HFFc6 (cell line): ENCODE measurements around the gene SETD2. TPM values are rescaled to one million over a fixed set of nuclear protein-coding genes. Genes with fewer than 3 reads are reported as not detected.
"Not testable (repeated sequence)": the region's sequence is repeated elsewhere in the genome, so short reads cannot be mapped to it uniquely, and the experiment has no call there.

Source experiments
- DNase-seq: peaks from one replicate; pipeline ENCODE4 v3.0.0-alpha.2; 2018
- H3K27ac Mint-ChIP-seq: 2 replicates; pipeline ENCODE4 v1.8.0; 2020; ENCODE audit warnings: mild to moderate bottlenecking, mixed read lengths
- H3K27me3 Mint-ChIP-seq: 2 replicates; pipeline ENCODE4 v1.8.0; 2021; ENCODE audit warnings: mild to moderate bottlenecking, moderate library complexity, mixed read lengths; ENCODE audit not compliant: insufficient read depth
- H3K36me3 Mint-ChIP-seq: 2 replicates; pipeline ENCODE4 v1.8.0; 2021; ENCODE audit warnings: low read depth, mixed read lengths
- H3K4me1 Mint-ChIP-seq: 2 replicates; pipeline ENCODE4 v1.8.0; 2020; ENCODE audit warnings: low read depth, mixed read lengths
- H3K4me3 Mint-ChIP-seq: 2 replicates; pipeline ENCODE4 v1.8.0; 2020; ENCODE audit warnings: mild to moderate bottlenecking, moderate library complexity, mixed read lengths
- H3K9me3 Mint-ChIP-seq: 2 replicates; pipeline ENCODE4 v1.8.0; 2020; ENCODE audit warnings: mild to moderate bottlenecking, mixed read lengths
- total RNA-seq, 6 experiments: library from RNA; stranded (reverse); fragmentation: NEBNext Ultra II Directional; extraction: Animal tissue kit (Norgen Biotek cat#: 25700); gene quantifications; 2 replicates in 1 of 6; 3 replicates in 5 of 6; pipeline ENCODE4 v1.2.3, GENCODE V29; 2021
- TF ChIP-seq, protein P1 (sequence below): fragments of 200-600 bp; sonication (generic); IDR thresholded peaks from 2 replicates; pipeline ENCODE4 v1.5.0; 2021; ENCODE audit warnings: antibody characterized with exemption, mild to moderate bottlenecking

The SETD2 gene
- total RNA-seq, 6 experiments from 2014 or later, result 26.7 to 33.7 (median 30.8) TPM

DNA sequence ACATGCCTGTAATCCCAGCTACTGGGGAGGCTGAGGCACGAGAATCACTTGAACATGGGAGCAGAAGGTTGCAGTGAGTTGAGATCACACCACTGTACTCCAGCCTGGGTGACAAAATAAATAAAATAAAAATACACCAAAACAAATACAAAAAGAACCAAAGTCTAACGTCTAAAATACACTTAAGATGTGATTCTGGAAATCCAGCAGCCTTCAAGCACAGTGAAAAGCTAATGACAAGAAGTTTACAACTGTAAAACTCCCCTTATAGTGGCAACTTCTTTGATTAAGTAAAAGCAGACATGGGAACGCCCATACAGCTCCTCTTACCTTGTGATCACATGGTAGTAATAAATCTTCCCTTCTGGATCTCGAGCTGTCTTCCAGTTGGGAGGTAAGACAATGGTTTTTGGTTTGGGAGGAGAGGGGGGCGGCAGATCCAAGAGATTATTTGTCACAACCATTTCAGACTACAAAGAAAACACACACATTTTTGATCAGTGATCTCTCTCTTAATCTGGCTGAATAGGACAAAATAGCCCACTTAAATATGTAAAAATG, 121.6 kb downstream of the SETD2 start:
- H3K9me3 Mint-ChIP-seq, result no peaks in the 10 kb centered on the region
- TF ChIP-seq, protein P1, sequence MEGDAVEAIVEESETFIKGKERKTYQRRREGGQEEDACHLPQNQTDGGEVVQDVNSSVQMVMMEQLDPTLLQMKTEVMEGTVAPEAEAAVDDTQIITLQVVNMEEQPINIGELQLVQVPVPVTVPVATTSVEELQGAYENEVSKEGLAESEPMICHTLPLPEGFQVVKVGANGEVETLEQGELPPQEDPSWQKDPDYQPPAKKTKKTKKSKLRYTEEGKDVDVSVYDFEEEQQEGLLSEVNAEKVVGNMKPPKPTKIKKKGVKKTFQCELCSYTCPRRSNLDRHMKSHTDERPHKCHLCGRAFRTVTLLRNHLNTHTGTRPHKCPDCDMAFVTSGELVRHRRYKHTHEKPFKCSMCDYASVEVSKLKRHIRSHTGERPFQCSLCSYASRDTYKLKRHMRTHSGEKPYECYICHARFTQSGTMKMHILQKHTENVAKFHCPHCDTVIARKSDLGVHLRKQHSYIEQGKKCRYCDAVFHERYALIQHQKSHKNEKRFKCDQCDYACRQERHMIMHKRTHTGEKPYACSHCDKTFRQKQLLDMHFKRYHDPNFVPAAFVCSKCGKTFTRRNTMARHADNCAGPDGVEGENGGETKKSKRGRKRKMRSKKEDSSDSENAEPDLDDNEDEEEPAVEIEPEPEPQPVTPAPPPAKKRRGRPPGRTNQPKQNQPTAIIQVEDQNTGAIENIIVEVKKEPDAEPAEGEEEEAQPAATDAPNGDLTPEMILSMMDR, result no peak
- H3K36me3 Mint-ChIP-seq, result peaks cover 31% of the 10 kb centered on the region
- H3K4me3 Mint-ChIP-seq, result no peak overlapping the region
- H3K27me3 Mint-ChIP-seq, result no peaks in the 10 kb centered on the region; the same call in 1 of the 2 replicates
- H3K4me1 Mint-ChIP-seq, result no peaks in the 10 kb centered on the region
- no peak overlapping the region for H3K27ac Mint-ChIP-seq
- no peak for DNase-seq

DNA sequence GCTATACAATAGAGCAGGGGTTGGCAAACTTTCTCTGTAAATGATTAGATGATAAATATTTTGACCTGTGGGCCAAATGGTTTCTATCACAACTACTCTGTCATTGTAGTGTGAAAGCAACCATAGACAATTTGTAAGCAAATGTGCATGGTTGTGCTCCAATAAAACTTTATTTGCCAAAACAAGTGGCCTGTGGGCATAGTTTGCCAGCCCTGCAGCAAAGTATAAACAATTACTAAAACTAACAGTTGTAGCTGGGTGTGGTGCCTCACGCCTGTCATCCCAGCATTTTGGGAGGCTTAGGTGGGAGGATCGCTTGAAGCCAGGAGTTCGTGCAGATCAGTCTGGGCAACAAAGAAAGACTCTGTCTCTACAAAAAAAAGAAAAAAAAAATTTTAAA, 122.8 kb downstream of the SETD2 start:
- H3K27me3 Mint-ChIP-seq, result no peaks in the 10 kb centered on the region; the same call in 1 of the 2 replicates
- peaks cover 37% of the 10 kb centered on the region for H3K36me3 Mint-ChIP-seq
- no peak overlapping the region for H3K4me3 Mint-ChIP-seq
- peaks cover 3% of the 10 kb centered on the region for H3K4me1 Mint-ChIP-seq
- no peaks in the 10 kb centered on the region for H3K9me3 Mint-ChIP-seq
- no peak overlapping the region for H3K27ac Mint-ChIP-seq
- TF ChIP-seq, protein P1, result no peak
- no peak for DNase-seq

DNA sequence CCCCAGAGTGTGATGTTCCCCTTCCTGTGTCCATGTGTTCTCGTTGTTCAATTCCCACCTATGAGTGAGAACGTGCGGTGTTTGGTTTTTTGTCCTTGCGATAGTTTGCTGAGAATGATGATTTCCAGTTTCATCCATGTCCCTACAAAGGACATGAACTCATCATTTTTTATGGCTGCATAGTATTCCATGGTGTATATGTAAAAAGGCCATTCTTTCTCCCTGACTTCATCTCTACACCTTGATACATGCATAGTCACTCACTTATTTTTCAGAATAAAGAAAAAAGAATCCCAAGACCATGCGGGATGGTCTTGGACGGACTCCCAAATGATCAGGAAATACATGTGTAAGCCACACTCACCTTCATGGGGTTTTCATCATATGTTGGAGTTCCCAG, 126.6 kb downstream of the SETD2 start:
- not testable (repeated sequence) for H3K27ac Mint-ChIP-seq, H3K9me3 Mint-ChIP-seq, H3K27me3 Mint-ChIP-seq, H3K4me3 Mint-ChIP-seq, DNase-seq
- H3K4me1 Mint-ChIP-seq, result peaks cover 13% of the 10 kb centered on the region
- H3K36me3 Mint-ChIP-seq, result peaks cover 51% of the 10 kb centered on the region

DNA sequence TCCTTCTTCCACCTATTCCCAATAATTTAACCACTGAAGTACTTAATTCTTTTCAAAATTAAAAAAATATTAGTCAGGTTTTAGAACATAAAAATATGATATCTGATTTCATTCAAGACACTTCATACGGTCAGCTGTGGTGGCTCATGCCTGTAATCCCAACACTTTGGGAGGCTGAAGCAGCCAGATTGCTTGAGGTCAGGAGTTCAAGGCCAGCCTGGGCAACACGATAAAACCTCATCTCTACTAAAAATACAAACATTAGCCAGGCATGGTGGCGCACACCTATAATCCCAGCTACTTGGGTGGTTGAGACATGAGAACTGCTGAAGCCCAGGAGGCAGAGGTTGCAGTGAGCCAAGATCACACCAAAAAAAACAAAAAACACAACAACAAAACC, 127.8 kb downstream of the SETD2 start:
- Mint-ChIP-seq H3K4me3 (no peak overlapping the region), H3K9me3 (no peaks in the 10 kb centered on the region), H3K36me3 (peaks cover 50% of the 10 kb centered on the region), H3K27me3 (peaks cover 1% of the 10 kb centered on the region), H3K27ac (peak overlapping the region; percentile 24; the same call in 1 of the 2 replicates), H3K4me1 (peaks cover 17% of the 10 kb centered on the region)
- DNase-seq, result no peak
- TF ChIP-seq, protein P1, result no peak

DNA sequence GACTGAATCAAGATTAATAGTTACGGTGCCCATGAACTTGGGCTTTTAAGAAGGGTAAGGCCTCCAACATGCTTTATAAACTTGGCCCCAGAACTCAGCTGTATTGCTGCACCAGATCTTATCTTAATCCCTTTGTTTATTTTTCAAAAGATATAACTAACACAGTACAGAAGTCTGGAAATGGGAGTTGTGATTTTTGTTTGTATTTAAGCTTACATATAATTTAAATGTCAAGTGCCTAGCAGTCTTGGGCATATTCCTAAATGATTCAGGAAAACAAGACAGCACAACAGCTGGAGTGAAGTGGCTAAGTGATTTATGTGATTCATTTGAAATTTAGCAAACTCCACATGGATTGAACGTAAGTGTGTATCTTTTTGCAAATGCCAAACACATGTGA, 128.3 kb downstream of the SETD2 start:
- H3K4me1 Mint-ChIP-seq, result peaks cover 22% of the 10 kb centered on the region
- H3K9me3 Mint-ChIP-seq, result no peaks in the 10 kb centered on the region
- no peak for DNase-seq
- peaks cover 1% of the 10 kb centered on the region for H3K27me3 Mint-ChIP-seq
- H3K36me3 Mint-ChIP-seq, result peaks cover 49% of the 10 kb centered on the region
- TF ChIP-seq, protein P1, result no peak
- peak overlapping the region; percentile 31; the same call in 1 of the 2 replicates for H3K27ac Mint-ChIP-seq
- no peak overlapping the region for H3K4me3 Mint-ChIP-seq

DNA sequence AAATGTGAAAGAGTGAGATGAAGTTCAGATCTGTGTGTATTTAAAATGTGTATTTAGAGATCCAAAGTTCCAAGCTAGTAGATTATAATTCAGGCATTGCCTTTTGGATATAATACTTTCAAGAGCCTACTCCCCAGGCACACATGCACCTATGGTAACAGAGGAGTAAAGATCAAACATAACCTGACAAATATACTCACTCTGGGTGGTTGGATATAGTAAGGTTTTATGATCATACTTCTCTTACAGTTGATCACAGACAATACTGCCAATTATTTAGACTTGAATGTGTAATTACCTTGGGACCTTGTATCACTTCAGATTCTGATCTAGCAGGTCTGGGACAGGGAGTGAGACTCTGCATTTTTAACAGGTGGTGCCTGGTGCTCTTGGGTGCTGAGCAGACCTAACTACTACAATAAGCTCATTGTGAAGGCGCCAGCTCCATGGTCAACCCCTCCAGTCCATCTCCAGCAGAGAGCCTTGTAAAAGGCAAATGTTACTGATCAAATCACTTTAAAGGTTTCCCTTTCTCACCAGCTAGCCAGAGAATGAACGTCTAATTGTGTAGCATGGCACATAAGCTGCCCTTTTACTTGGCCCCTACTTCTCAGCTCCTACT, 128.9 kb downstream of the SETD2 start:
- DNase-seq, result no peak
- Mint-ChIP-seq H3K4me3 (no peak overlapping the region), H3K36me3 (peaks cover 43% of the 10 kb centered on the region), H3K27ac (peak overlapping the region; percentile 31; the same call in 1 of the 2 replicates), H3K9me3 (no peaks in the 10 kb centered on the region), H3K27me3 (peaks cover 1% of the 10 kb centered on the region), H3K4me1 (peaks cover 23% of the 10 kb centered on the region)
- TF ChIP-seq, protein P1, result no peak

DNA sequence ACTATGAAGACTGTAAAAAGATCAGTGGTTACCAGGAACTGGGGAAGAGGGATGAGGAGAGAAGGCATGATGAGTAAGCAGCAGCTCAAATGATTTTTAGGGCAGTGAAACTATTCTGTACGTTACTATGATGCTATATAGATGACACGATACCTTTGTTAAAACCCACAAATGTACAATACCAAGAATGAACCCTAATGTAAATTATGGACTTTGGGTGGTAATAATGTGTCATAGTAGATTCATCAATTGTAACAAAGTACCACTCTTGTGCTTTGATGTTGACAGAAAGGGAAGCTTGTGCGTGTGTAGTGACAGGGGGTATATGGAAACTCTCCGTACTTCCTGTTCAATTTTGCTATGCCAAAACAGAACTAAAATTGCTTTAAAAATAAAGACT, 132.9 kb downstream of the SETD2 start:
- not testable (repeated sequence) for H3K4me3 Mint-ChIP-seq, H3K27ac Mint-ChIP-seq, DNase-seq, H3K27me3 Mint-ChIP-seq, H3K9me3 Mint-ChIP-seq
- H3K36me3 Mint-ChIP-seq, result peaks cover 28% of the 10 kb centered on the region
- H3K4me1 Mint-ChIP-seq, result peaks cover 25% of the 10 kb centered on the region
